HG02943 (cell line): Measurements from ENCODE around the gene ENPP4.
"Not testable (repeated sequence)": the region's sequence is repeated elsewhere in the genome, so short reads cannot be mapped to it uniquely, and the experiment has no call there.

Source experiments
- ATAC-seq: cut with Tn5 transposase; IDR thresholded peaks from one replicate; pipeline ENCODE4 v1.9.1; 2021; ENCODE audit warnings: mild to moderate bottlenecking, low read depth, moderate library complexity; ENCODE audit not compliant: unreplicated experiment

The ENPP4 gene

GRCh38 chr6:46129629-46130511 is at the start of gene ENPP4:
ENPP4 (plus strand) TSS chr6:46129989; CDS start chr6:46139584, 9,595 bp downstream.
- peak; percentile 94 for ATAC-seq

- no peak for ATAC-seq
These were observed 49.7 kb upstream of the ENPP4 start for GRCh38 chr6:46080111-46080510.

GRCh38 chr6:46085688-46086087 is 44.1 kb upstream of the ENPP4 start:
- not testable (repeated sequence) for ATAC-seq

- no peak for ATAC-seq
These were observed 39.4 kb upstream of the ENPP4 start for GRCh38 chr6:46090115-46091079.

GRCh38 chr6:46091080-46091478 is 38.7 kb upstream of the ENPP4 start:
- no peak for ATAC-seq

- ATAC-seq = no peak
These were observed 34.5 kb upstream of the ENPP4 start for GRCh38 chr6:46095251-46095650.

GRCh38 chr6:46097366-46097765 is 32.4 kb upstream of the ENPP4 start:
- ATAC-seq = no peak

GRCh38 chr6:46098678-46099077 is 31.1 kb upstream of the ENPP4 start:
- ATAC-seq = no peak

GRCh38 chr6:46099952-46100351 is 29.8 kb upstream of the ENPP4 start:
- no peak for ATAC-seq

GRCh38 chr6:46102123-46102522 is 27.7 kb upstream of the ENPP4 start:
- no peak for ATAC-seq

GRCh38 chr6:46103441-46104115 is 26.2 kb upstream of the ENPP4 start:
- ATAC-seq = no peak

GRCh38 chr6:46104209-46104608 is 25.6 kb upstream of the ENPP4 start:
- ATAC-seq = no peak

- no peak for ATAC-seq
These were observed 24.2 kb upstream of the ENPP4 start for GRCh38 chr6:46105568-46105967.

GRCh38 chr6:46113370-46113769 is 16.4 kb upstream of the ENPP4 start:
- ATAC-seq = no peak

GRCh38 chr6:46115634-46116033 is 14.2 kb upstream of the ENPP4 start:
- ATAC-seq = no peak

- no peak for ATAC-seq
These were observed 13.5 kb upstream of the ENPP4 start for GRCh38 chr6:46116289-46116688.

- ATAC-seq = no peak
These were observed 11.6 kb upstream of the ENPP4 start for GRCh38 chr6:46118157-46118556.

GRCh38 chr6:46118836-46119235 is 11.0 kb upstream of the ENPP4 start:
- ATAC-seq = no peak

- ATAC-seq = not testable (repeated sequence)
These were observed 10.1 kb upstream of the ENPP4 start for GRCh38 chr6:46119679-46120078.

- ATAC-seq = no peak
These were observed 1.3 kb upstream of the ENPP4 start for GRCh38 chr6:46128476-46128875.

- peak; percentile 15 for ATAC-seq
These were observed 529 bp upstream of the ENPP4 start for GRCh38 chr6:46129291-46129628.
